Testis (tissue), 2 donors: ENCODE measurements around the gene ZNF219.
A peak's percentile ranks its signal among the peaks of the same experiment; 100 is the strongest.

Experiments
- CTCF ChIP-seq, 3 experiments: fragments of 450-650 bp in 2 of 3; fragments of 200-600 bp in 1 of 3; sonication (generic) in 1 of 3; IDR thresholded peaks; one replicate each; pipeline ENCODE4 v1.5.1; 2016 to 2019; ENCODE audit warnings: antibody characterized with exemption in 3 of 3, mild to moderate bottlenecking in 2 of 3, moderate library complexity in 1 of 3
- POLR2A ChIP-seq: fragments of 450-650 bp; IDR thresholded peaks from one replicate; pipeline ENCODE4 v1.6.1; 2017; ENCODE audit warnings: antibody characterized with exemption, mild to moderate bottlenecking, moderate library complexity

DNA sequence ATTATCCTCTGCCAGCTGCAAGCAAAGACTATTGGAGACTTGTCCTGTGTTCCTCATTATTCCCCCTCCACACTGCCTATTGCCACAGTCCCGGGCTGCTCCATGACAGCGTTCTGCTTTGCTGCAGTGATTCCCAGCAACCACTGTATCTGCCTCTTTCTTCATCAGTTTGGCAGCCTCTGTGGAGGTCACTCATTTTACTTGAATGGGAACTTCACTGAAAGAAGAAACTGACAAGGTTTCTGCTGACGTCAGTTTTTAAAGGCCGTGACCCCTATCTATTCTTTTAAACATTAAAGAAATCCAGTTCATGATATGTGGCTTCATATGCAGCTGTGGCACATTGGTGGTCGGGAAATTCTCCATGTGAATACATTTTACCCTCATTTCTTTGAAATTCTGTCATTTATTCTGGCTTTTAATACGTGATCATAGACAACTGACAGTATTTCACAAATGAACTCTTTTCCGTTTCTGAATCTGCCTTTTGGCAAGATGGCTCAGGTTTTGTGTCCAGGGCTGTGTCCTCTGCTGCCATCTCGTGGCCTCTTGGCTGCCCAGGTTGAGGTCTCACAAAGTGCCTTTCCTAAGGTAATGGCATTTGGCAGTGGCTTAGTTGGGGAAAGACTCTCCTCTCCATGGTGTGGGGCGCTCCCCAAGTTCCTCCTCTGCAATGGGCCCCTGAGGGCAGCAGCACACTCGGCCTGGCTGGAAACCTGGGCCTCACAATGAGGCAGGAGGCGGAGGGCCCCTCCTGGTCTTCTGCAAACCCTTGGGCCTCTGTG, 8.2 kb upstream of the ZNF219 start:
- TF ChIP-seq CTCF (IDR thresholded peaks at IDR 0.05) (peak; percentile 74 to 76 (median 74)), POLR2A (no peak)
